ENCODE measurements around the gene BLOC1S3.
"Not testable (repeated sequence)": the region's sequence is repeated elsewhere in the genome, so short reads cannot be mapped to it uniquely, and the experiment has no call there.

BLOC1S3 gene

GRCh38 chr19:45186509-45187334 is 8.1 kb downstream of the BLOC1S3 start:
- DNase-seq, result no peak

GRCh38 chr19:45187421-45188100 is 9.0 kb downstream of the BLOC1S3 start:
- peak; percentile 11 for DNase-seq

GRCh38 chr19:45189971-45190370 is 11.4 kb downstream of the BLOC1S3 start:
- no peak for DNase-seq

DNA sequence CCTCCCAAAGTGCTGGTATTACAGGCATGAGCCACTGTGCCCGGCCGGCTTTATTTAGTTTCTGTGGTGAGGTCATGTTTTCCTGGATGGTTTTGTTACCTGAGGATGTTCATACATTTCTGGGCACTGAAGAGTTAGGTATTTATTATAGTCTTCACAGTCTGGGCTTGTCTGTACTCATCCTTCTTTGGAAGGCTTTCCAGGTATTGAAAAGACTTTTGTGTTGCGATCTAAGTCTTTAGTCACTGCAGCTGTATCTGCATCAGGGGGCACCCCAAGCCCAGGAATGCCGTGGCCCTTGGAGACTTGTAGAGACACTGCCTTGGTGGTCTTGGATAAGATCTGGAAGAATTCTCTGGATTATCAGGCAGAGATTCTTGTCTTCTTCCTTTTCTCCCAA is 12.8 kb downstream of the BLOC1S3 start:
- DNase-seq, result no peak

DNA sequence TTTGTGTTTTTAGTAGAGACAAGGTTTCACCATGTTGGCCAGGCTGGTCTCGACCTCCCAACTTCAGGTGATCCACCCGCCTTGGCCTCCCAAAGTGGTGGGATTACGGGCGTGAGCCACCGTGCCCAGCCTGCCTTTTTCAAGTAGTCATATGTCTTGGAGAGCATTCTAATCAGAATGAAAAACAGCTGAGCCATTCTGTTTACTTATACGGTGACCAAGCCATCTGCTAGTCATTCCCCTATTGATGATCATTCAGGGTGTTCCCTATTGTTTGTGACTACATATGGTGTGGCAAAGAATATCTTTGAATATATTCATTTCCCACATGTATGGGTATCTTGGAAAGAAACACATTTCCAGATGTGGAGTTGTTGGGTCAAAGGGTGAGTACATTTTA is 17.2 kb downstream of the BLOC1S3 start:
- DNase-seq, result no peak

DNA sequence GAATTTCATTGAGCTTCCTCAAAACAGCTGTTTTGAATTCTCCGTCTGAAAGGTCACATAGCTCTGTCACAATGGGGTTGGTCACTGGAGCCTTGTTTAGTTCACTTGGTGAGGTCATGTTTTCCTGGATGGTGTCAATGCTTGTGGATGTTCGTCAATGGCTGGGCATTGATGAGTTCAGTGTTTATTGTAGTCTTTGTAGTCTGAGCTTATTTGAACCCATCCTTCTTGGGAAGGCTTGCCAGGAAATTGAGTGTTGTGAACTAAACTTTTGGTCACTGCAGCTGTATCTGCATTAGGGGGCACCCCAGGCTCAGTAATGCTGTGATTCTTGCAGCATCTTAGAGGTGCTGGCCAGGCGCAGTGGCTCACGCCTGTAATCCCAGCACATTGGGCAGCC is 22.0 kb downstream of the BLOC1S3 start:
- DNase-seq, result no peak

- DNase-seq, result no peak
These were observed 24.1 kb downstream of the BLOC1S3 start for GRCh38 chr19:45202637-45203036.

- DNase-seq, result no peak
These were observed 27.2 kb downstream of the BLOC1S3 start for GRCh38 chr19:45205810-45206209.

- no peak for DNase-seq
These were observed 27.7 kb downstream of the BLOC1S3 start for GRCh38 chr19:45206328-45206727.

DNA sequence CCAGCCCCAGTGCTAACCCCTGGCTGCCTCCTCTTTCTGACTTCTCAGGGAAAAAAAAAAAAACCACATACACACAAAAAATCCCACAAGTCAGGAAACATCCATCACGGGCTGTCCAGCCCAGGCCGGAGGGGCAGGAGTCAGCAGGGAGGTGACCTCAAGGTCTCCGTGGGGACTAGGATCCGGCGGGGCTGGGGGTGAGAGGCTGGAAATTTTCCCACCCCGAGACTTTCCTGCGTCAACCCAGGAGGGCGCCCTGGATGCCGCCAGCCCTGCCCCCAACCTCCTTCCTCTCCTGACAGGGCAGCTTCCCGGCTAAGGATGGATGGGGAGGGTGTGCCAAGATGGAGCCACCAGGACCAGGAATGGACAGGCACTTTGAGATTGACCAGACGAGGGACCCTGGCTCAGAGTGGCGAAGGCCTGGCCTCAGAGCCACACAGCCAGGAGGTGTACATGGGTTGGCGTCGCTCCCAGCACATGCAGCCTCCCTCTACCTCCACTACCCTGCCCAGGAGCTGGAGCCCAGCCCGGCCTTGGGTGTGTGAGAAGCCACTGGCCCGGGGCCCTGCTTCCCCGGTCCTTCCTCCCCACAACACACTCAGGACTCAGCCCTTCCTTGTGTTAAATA is 33.3 kb downstream of the BLOC1S3 start:
- DNase-seq, result no peak

DNA sequence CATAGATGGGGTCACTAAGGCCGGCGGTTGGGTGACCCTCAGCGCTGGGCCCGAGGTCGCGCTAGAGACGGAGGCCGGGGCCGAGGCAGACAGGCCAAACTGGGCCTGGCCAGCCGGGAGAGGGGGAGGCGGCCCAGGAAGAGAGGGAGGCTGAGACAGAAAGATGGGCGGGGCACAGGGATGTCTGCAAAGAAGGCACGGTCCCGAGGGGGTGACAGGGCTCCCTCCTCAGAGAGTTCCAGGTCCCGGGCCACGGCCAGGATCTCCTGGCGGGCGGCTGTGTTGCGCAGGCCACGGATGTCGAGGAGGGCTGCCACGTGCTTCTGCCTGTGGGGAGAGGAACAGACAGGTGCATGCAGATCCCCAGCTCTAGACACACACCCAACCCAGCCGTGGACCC is 34.4 kb downstream of the BLOC1S3 start:
- no peak for DNase-seq

- peak; percentile 15 for DNase-seq
These were observed 37.0 kb downstream of the BLOC1S3 start for GRCh38 chr19:45215391-45216191.

DNA sequence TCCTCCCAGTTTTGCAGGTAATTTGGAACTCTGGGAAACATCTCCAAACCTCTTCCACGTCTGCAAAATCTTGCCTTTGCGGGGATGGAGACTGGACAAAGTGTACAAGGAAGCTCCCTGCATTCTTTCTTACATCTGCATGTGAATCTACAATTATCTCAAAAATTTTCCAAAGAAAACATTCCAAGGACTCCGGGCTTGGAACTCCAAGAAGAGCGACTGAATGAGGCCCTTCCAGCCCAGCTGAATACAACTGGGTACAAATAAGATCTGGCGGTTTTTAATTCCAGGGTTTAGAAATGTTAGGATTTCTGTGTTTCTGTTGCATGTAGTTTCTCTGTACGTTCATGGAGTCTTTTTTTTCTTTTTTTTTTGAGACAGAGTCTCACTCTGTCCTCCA is 38.1 kb downstream of the BLOC1S3 start:
- no peak for DNase-seq

DNA sequence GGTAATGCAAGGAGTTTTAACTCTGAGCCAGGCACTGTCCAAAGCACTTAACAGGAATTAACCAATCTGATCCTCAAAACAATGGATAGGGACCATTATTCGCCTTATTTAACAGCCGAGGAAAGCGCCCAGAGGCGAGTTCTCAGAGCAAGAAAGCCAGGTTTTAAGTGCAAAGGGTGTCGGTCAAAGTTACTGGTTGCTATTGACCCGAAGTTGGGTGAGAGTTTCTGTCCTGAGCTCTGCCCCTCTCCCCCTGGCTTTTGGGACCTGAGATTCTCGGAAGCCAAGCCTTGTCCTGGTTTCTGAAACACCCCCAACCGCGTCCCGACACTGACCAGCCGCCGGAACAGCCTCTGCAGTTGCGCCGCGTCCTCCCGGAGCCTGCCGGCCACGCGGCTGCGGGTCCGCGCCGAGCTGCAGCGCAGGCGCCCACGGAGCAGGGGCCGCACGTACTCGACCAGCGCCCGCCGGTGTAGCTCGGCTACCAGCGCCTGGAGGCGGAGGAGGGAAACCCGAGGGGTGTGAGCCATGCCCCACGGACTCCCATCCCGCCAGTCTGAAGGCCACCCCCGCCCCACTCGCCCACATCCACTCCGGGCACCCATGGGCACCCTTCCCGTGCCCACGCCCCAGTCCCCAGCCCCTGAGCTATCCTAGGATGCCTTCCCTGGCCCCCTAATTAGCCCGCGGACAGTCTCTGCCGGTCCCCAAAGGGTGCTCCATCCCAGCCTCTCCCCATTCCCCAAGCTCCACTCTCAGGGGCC is 38.8 kb downstream of the BLOC1S3 start:
- DNase-seq, result no peak

GRCh38 chr19:45217957-45218334 is 39.4 kb downstream of the BLOC1S3 start:
- no peak for DNase-seq

DNA sequence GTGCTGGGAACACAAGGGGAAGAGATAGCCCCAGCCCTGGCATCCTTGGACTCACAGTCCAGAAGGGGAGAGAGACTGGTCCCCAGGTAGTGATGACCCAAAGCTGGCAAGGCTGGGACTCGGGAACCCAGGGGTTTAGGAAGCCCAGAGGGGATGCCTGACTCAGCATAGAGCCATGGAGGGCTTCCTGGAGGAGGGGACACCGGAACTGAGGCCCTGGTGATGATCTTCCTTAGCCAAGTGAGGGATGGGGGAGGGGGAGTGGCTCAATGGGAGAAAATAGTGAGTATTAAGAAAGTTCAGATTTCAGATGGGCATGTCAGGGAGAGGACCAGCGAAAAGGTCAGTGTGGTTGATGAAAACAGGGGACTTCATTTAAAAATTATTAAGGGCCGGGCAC is 39.8 kb downstream of the BLOC1S3 start:
- no peak for DNase-seq

GRCh38 chr19:45218911-45219743 is 40.5 kb downstream of the BLOC1S3 start:
- DNase-seq, result no peak

- no peak for DNase-seq
These were observed 44.1 kb downstream of the BLOC1S3 start for GRCh38 chr19:45222724-45223123.

DNA sequence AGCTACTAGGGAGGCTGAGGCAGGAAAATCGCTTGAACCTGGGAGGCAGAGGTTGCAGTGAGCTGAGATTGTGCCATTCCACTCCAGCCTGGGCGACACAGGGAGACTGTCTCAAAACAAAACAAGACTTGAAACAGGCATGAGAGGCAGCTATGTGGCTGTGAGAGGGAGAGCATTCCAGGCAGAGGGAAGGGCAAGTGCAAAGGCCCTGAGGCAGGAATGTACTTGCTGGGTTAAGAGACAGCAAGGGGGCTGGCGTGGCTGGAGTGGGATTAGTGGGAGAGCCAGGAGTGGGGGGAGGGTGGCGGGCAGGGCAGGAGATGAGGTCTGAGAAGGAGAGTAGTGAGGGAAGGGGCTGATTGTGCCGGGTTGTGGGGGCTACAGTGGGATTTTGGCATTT is 45.3 kb downstream of the BLOC1S3 start:
- DNase-seq, result no peak

DNA sequence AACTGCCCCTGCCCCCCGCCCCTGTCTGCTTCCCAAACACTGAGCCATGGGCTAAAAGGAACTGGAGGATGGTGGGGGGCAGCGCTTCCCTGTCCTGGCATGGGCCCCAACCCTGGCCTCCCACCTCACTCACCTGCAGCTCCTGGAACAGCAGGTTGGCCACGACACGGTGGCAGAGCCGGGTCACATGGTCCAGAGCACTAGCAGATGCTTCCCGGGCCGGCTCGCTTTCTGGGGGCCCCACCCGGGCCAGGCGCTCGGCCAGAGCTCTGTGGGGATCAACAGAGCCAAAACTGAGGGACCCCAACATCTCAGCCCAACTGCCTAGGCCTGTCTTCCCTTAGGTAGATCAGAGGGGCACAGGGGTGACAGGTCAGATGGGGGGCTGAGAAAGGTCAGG is 46.1 kb downstream of the BLOC1S3 start:
- no peak for DNase-seq

DNA sequence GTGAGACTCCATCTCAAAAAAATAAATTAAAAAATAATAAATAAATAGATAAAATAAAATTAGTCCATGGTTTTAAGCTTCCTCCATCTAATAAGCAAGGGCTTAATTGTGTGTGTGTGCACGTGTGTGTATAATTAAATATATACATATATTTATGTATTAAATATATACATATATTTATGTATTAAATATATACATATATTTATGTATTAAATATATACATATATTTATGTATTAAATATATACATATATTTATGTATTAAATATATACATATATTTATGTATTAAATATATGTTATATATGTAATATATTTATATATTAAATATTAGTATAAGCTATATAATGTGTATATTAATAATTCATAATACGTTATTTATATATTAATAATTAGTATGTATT is 50.5 kb downstream of the BLOC1S3 start:
- DNase-seq, result not testable (repeated sequence)

All from DMS79 (cell line).